22Rv1 (cell line): Measurements from ENCODE around the gene PCDH9.
A peak's percentile ranks its signal among the peaks of the same experiment; 100 is the strongest.
"Not testable (repeated sequence)": the region's sequence is repeated elsewhere in the genome, so short reads cannot be mapped to it uniquely, and the experiment has no call there.

ENCODE experiments used
- H3K27ac ChIP-seq: fragments of 450-650 bp; 2 replicates; pipeline ENCODE4 v1.5.1; 2017
- ZFX ChIP-seq: fragments of 450-650 bp; IDR thresholded peaks from 2 replicates; pipeline ENCODE4 v1.6.1; 2017; ENCODE audit warnings: antibody characterized with exemption, borderline replicate concordance
- TF ChIP-seq, protein P1 (sequence below): fragments of 450-650 bp; IDR thresholded peaks from 2 replicates; pipeline ENCODE4 v1.5.1; 2017; ENCODE audit warnings: mild to moderate bottlenecking

The PCDH9 gene

DNA sequence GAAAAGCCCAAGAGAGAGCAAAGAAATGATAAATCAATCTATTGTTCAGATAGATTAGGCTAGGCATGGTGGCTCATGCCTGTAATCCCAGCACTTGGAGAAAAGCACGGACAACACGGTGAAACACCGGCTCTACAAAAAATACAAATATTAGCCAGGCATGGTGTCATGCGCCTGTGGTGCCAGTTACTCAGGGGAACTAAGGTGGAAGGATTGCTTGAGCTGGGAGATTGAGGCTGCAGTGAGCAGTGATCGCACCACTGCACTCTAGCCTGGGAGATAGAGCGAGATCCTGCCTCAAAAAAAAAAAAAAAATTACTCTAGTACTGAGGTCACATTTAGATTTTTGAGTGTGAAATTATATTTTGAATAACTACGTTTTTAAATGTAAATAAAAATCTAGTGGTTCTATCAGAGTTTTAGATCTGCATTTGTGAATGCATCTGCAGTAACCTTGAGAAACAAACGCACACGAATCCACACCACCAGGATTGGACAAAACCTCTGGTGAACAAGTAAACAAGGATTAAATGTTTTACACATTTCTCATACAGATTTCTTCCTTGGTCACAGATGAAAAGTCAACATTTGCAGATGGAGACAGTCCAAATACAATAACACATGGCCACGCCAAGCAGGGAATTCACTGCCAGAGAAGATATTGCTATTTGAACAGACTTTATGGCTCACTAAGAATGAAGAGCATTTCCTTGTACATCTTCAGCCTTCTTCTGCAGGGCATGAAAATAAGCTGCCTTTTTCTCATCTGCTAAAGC lies 917.6 kb downstream of the PCDH9 start:
- H3K27ac ChIP-seq, result peak overlapping the region; percentile 86
- no peak for TF ChIP-seq ZFX
- TF ChIP-seq, protein P1, sequence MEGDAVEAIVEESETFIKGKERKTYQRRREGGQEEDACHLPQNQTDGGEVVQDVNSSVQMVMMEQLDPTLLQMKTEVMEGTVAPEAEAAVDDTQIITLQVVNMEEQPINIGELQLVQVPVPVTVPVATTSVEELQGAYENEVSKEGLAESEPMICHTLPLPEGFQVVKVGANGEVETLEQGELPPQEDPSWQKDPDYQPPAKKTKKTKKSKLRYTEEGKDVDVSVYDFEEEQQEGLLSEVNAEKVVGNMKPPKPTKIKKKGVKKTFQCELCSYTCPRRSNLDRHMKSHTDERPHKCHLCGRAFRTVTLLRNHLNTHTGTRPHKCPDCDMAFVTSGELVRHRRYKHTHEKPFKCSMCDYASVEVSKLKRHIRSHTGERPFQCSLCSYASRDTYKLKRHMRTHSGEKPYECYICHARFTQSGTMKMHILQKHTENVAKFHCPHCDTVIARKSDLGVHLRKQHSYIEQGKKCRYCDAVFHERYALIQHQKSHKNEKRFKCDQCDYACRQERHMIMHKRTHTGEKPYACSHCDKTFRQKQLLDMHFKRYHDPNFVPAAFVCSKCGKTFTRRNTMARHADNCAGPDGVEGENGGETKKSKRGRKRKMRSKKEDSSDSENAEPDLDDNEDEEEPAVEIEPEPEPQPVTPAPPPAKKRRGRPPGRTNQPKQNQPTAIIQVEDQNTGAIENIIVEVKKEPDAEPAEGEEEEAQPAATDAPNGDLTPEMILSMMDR, result no peak

DNA sequence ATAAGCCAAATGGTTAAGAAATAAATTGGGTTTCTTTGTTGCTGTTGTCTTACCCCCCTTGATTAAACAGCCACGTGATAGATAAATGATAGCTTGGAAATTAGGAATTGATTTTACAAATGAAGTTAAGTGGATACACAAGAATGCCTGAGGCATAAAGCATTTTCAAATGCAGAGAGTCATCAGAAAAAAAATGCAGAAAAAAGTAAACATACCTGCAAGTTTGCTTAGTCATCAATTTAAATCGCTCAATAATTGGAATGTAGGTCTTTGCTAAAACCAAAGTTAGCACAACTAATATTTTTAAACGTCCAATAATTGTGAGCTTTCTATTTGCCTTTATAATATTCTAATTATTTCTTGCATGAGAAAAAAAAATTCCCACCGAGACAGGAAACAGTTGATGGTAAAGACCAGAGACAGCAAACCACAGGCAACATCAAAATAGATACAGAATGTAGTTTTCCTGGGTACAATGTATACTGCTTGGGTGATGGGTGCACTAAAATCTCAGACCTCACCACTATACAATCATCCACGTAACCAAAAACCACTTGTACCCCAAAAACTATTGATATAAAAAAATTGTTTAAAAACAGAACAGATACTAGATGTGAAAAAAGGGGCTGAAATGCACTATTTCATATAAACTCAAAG lies 924.0 kb downstream of the PCDH9 start:
- TF ChIP-seq, protein P1, result no peak
- TF ChIP-seq ZFX, result no peak
- H3K27ac ChIP-seq, result no peak overlapping the region

DNA sequence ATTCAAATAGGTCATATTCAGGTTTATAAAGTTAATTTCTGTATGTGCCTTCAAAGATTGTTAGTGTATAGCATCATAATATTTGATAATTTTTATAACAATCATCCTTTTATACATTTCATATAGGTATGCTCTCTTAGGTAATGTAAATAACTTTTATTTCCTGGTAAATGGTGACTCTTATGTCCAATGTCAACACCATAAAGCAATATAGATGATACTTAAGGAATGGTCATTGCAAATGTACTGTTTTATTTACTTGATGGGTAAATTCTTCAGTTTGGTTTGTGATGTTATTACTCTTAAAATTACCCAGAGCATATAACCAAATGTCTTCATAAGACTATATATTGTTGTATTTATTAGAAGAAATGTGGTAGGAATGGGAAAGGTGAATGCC lies 928.7 kb downstream of the PCDH9 start:
- no peak for TF ChIP-seq ZFX
- TF ChIP-seq, protein P1, result no peak
- peak overlapping the region; percentile 21; the same call in 1 of the 2 replicates for H3K27ac ChIP-seq

- peak overlapping the region; percentile 21; the same call in 1 of the 2 replicates for H3K27ac ChIP-seq
- TF ChIP-seq, protein P1, result no peak
- no peak for TF ChIP-seq ZFX
These were observed 929.1 kb downstream of the PCDH9 start for GRCh38 chr13:66301006-66301405.

GRCh38 chr13:66296875-66297274 lies 933.3 kb downstream of the PCDH9 start:
- H3K27ac ChIP-seq, result no peak overlapping the region
- TF ChIP-seq, protein P1, result no peak
- no peak for TF ChIP-seq ZFX

GRCh38 chr13:66296328-66296727 lies 933.8 kb downstream of the PCDH9 start:
- TF ChIP-seq, protein P1, result no peak
- TF ChIP-seq ZFX, result no peak
- no peak overlapping the region for H3K27ac ChIP-seq

GRCh38 chr13:66286806-66287205 lies 943.3 kb downstream of the PCDH9 start:
- H3K27ac ChIP-seq, result not testable (repeated sequence)
